H1 (cell line): ENCODE measurements around the gene PMEPA1. TPM values are rescaled to one million over a fixed set of nuclear protein-coding genes. Genes with fewer than 3 reads are reported as not detected.

Source experiments
- CTCF ChIA-PET: fragments of 300-600 bp; sonication (Branson Sonifier 250); formaldehyde crosslinking; loops from one replicate; lab custom pipeline; 2021; ENCODE audit not compliant: partially characterized antibody; lab: Charles Lee
- POLR2A ChIA-PET: fragments of 300-600 bp; sonication (Branson Sonifier 250); formaldehyde crosslinking; loops from one replicate; lab custom pipeline; 2021; ENCODE audit warnings: inconsistent platforms; ENCODE audit not compliant: partially characterized antibody; lab: Charles Lee
- DNase-seq, 2 experiments: peaks; one replicate each; pipeline versions ENCODE4 v3.0.0 to v3.0.0-alpha.2; 2010 to 2022; ENCODE audit warnings: low spot score in 2 of 2, low read depth in 1 of 2, mixed read lengths in 1 of 2
- FAIRE-seq: peaks from 2 replicates; lab custom pipeline; 2011; peaks lifted over from hg19 to GRCh38; lab: Jason Lieb, UNC
- H2AFZ ChIP-seq: 2 replicates; pipeline ENCODE4 v1.8.1; 2012; ENCODE audit warnings: low read length, inconsistent platforms
- H2AK5ac ChIP-seq: 2 replicates; pipeline ENCODE4 v1.6.1; 2013; ENCODE audit warnings: low read depth, low read length
- H2BK120ac ChIP-seq: replicated peaks from 2 replicates; pipeline ENCODE3; 2013; ENCODE audit warnings: low read depth, low read length, inconsistent platforms
- H2BK12ac ChIP-seq: 2 replicates; pipeline ENCODE4 v1.6.1; 2013; ENCODE audit warnings: low read depth, low read length
- H2BK15ac ChIP-seq: 2 replicates; pipeline ENCODE4 v1.6.1; 2013; ENCODE audit warnings: low read length
- H2BK20ac ChIP-seq: 2 replicates; pipeline ENCODE4 v1.6.1; 2013; ENCODE audit warnings: low read length
- H2BK5ac ChIP-seq: 2 replicates; pipeline ENCODE4 v1.6.1; 2013; ENCODE audit warnings: low read depth, low read length
- H3K14ac ChIP-seq: 2 replicates; pipeline ENCODE4 v1.6.1; 2013; ENCODE audit warnings: inconsistent platforms; ENCODE audit not compliant: insufficient read length
- H3K18ac ChIP-seq: 2 replicates; pipeline ENCODE4 v1.6.1; 2013; ENCODE audit warnings: low read length; ENCODE audit errors: extremely low read depth
- H3K23ac ChIP-seq: 2 replicates; pipeline ENCODE4 v1.6.1; 2013; ENCODE audit warnings: inconsistent platforms; ENCODE audit not compliant: insufficient read length
- H3K23me2 ChIP-seq: 2 replicates; pipeline ENCODE4 v1.6.1; 2013; ENCODE audit warnings: low read depth, low read length
- H3K27ac ChIP-seq: 2 replicates; pipeline ENCODE4 v1.6.1; 2011; ENCODE audit warnings: low read depth, low read length, inconsistent platforms
- H3K27me3 ChIP-seq, 4 experiments: replicated peaks in 1 of 4; 1 replicate in 1 of 4; 2 replicates in 3 of 4; pipeline versions ENCODE4 v1.6.1 to v1.8.1; 2011 to 2013; ENCODE audit warnings: low read length in 3 of 4, mild to moderate bottlenecking in 3 of 4, inconsistent platforms in 2 of 4, mixed read lengths in 2 of 4, moderate library complexity in 1 of 4; ENCODE audit not compliant: control insufficient read depth in 3 of 4, insufficient read depth in 3 of 4; ENCODE audit errors: extremely low read depth in 1 of 4
- H3K36me3 ChIP-seq, 4 experiments: 2 replicates each; pipeline versions ENCODE4 v1.6.1 to v1.8.1; 2011 to 2013; ENCODE audit warnings: mild to moderate bottlenecking in 4 of 4, low read length in 3 of 4, moderate library complexity in 2 of 4, control low read depth in 1 of 4, inconsistent platforms in 1 of 4; ENCODE audit not compliant: insufficient read depth in 4 of 4, control insufficient read depth in 2 of 4
- H3K4ac ChIP-seq: replicated peaks from 2 replicates; pipeline ENCODE3; 2013; ENCODE audit warnings: low read length, low read depth, mixed read lengths, inconsistent platforms; ENCODE audit not compliant: insufficient read length
- H3K4me1 ChIP-seq, 4 experiments: replicated peaks in 1 of 4; 1 replicate in 1 of 4; 2 replicates in 3 of 4; pipeline versions ENCODE4 v1.6.1 to v1.8.1; 2011 to 2013; ENCODE audit warnings: low read length in 3 of 4, inconsistent platforms in 2 of 4, mixed read lengths in 1 of 4; ENCODE audit not compliant: insufficient read depth in 4 of 4, control insufficient read depth in 3 of 4
- H3K4me2 ChIP-seq, 2 experiments: 2 replicates each; pipeline versions ENCODE4 v1.6.1 to v1.8.1; 2011 to 2013; ENCODE audit warnings: low read depth in 2 of 2, low read length in 2 of 2, control low read depth in 1 of 2, inconsistent platforms in 1 of 2, mild to moderate bottlenecking in 1 of 2; ENCODE audit not compliant: insufficient read depth in 1 of 2
- H3K4me3 ChIP-seq, 4 experiments: fragments of 200-600, 300-600 bp in 1 of 4; sonication (generic), shearing (Covaris generic), sonication (Bioruptor Twin) in 1 of 4; 2 replicates each; pipeline versions ENCODE4 v1.5.1 to v1.8.1; 2011 to 2016; ENCODE audit warnings: low read length in 4 of 4, low read depth in 3 of 4, control low read depth in 2 of 4, inconsistent platforms in 2 of 4, mild to moderate bottlenecking in 2 of 4, mixed read lengths in 1 of 4, moderate library complexity in 1 of 4; ENCODE audit not compliant: insufficient read depth in 2 of 4; ENCODE audit errors: extremely low read depth in 1 of 4
- H3K56ac ChIP-seq: replicated peaks from 2 replicates; pipeline ENCODE3; 2013; ENCODE audit warnings: low read depth, mild to moderate bottlenecking, mixed read lengths, low read length, inconsistent platforms; ENCODE audit not compliant: insufficient read length
- H3K79me1 ChIP-seq: 2 replicates; pipeline ENCODE4 v1.6.1; 2013; ENCODE audit warnings: low read depth, low read length, control low read depth
- H3K79me2 ChIP-seq, 2 experiments: 2 replicates each; pipeline versions ENCODE4 v1.6.1 to v1.8.1; 2012 to 2013; ENCODE audit warnings: low read length in 2 of 2, mild to moderate bottlenecking in 2 of 2, inconsistent platforms in 1 of 2; ENCODE audit not compliant: insufficient read depth in 2 of 2, control insufficient read depth in 1 of 2
- H3K9ac ChIP-seq, 4 experiments: replicated peaks in 1 of 4; 1 replicate in 1 of 4; 2 replicates in 3 of 4; pipeline versions ENCODE4 v1.6.1 to v1.8.1; 2011 to 2013; ENCODE audit warnings: low read depth in 3 of 4, low read length in 3 of 4, control low read depth in 2 of 4, mild to moderate bottlenecking in 2 of 4, moderate library complexity in 2 of 4, inconsistent platforms in 1 of 4; ENCODE audit errors: extremely low read depth in 1 of 4
- H3K9me3 ChIP-seq, 2 experiments: 2 replicates each; pipeline versions ENCODE4 v1.6.1 to v1.8.1; 2012 to 2013; ENCODE audit warnings: mild to moderate bottlenecking in 2 of 2, moderate library complexity in 2 of 2, control low read depth in 1 of 2, inconsistent platforms in 1 of 2, low read depth in 1 of 2, low read length in 1 of 2, mixed read lengths in 1 of 2; ENCODE audit not compliant: insufficient read depth in 2 of 2
- H4K20me1 ChIP-seq, 2 experiments: replicated peaks in 1 of 2; 2 replicates each; pipeline versions ENCODE3 to v1.8.1; 2011 to 2013; ENCODE audit warnings: inconsistent platforms in 2 of 2, low read length in 2 of 2, mild to moderate bottlenecking in 1 of 2; ENCODE audit not compliant: insufficient read depth in 2 of 2, control insufficient read depth in 1 of 2
- H4K5ac ChIP-seq: 2 replicates; pipeline ENCODE4 v1.6.1; 2013; ENCODE audit warnings: low read length, low read depth, mixed read lengths, inconsistent platforms; ENCODE audit not compliant: insufficient read length
- H4K8ac ChIP-seq: 2 replicates; pipeline ENCODE4 v1.8.0; 2013; ENCODE audit warnings: mild to moderate bottlenecking, moderate library complexity, low read length, inconsistent platforms; ENCODE audit not compliant: insufficient read depth; ENCODE audit errors: extremely low read depth
- H4K91ac ChIP-seq: replicated peaks from 2 replicates; pipeline ENCODE3; 2013; ENCODE audit warnings: low read length, mixed read lengths, inconsistent platforms; ENCODE audit not compliant: insufficient read length
- ATF3 ChIP-seq: IDR thresholded peaks from 2 replicates; pipeline ENCODE4 v1.6.1; 2011; ENCODE audit warnings: low read depth, mild to moderate bottlenecking, low read length; ENCODE audit not compliant: insufficient read depth
- CBX5 ChIP-seq: fragments of 300-800, 300-1000 bp; sonication (generic); IDR thresholded peaks from 2 replicates; pipeline ENCODE4 v1.7.1; 2016; ENCODE audit warnings: antibody characterized with exemption, low read length, low read depth
- CREB1 ChIP-seq: IDR thresholded peaks from 2 replicates; pipeline ENCODE4 v1.6.1; 2012; ENCODE audit warnings: inconsistent platforms
- EGR1 ChIP-seq: IDR thresholded peaks from 2 replicates; pipeline ENCODE4 v1.6.1; 2011; ENCODE audit warnings: low read depth, low read length, borderline replicate concordance
- JUND ChIP-seq: IDR thresholded peaks from 2 replicates; pipeline ENCODE4 v1.6.1; 2011; ENCODE audit warnings: mild to moderate bottlenecking, improper control_type of control experiment, low read length
- MAFK ChIP-seq: IDR thresholded peaks from 2 replicates; pipeline ENCODE4 v1.6.1; 2012; ENCODE audit warnings: low read depth, mild to moderate bottlenecking, improper control_type of control experiment, low read length
- POU5F1 ChIP-seq: IDR thresholded peaks from 2 replicates; pipeline ENCODE4 v1.6.1; 2011; ENCODE audit warnings: low read depth, mild to moderate bottlenecking, low read length, moderate library complexity
- SP2 ChIP-seq: IDR thresholded peaks from 2 replicates; pipeline ENCODE4 v1.6.1; 2012; ENCODE audit warnings: mild to moderate bottlenecking, low read length, inconsistent platforms
- SUZ12 ChIP-seq: fragments of 200-600 bp; sonication (generic); IDR thresholded peaks from 2 replicates; pipeline ENCODE4 v1.6.1; 2012; ENCODE audit warnings: mild to moderate bottlenecking, inconsistent platforms, low read length, moderate library complexity, mixed read lengths
- TBP ChIP-seq: IDR thresholded peaks from 2 replicates; pipeline ENCODE4 v1.6.1; 2011; ENCODE audit warnings: low read depth, low read length, improper control_type of control experiment
- ZNF274 ChIP-seq: IDR thresholded peaks from 2 replicates; pipeline ENCODE4 v1.7.0; 2012; ENCODE audit warnings: low read length, borderline replicate concordance; ENCODE audit errors: extremely low read depth
- WGBS, 2 experiments: shearing (Covaris generic) in 1 of 2; methylation state at CpG; one replicate each; pipeline versions ENCODE4 v1.1.6 to v1.1.7; 2013 to 2015; ENCODE audit warnings: low lambda C conversion rate in 2 of 2, mixed read lengths in 2 of 2, inconsistent platforms in 1 of 2, low coverage in 1 of 2, missing lambda C conversion rate in 1 of 2; ENCODE audit not compliant: insufficient replicate concordance in 2 of 2, insufficient coverage in 1 of 2, insufficient read length in 1 of 2; ENCODE audit errors: extremely low coverage in 1 of 2, missing lambda C conversion rate in 1 of 2; 5-methylcytosine and 5-hydroxymethylcytosine counted together
- polyA plus RNA-seq, 7 experiments: library from polyadenylated mRNA; depleted of rRNA in 3 of 7; stranded (reverse) in 5 of 7; unstranded in 2 of 7; fragments of >200 nt in 5 of 7; fragments of 200-250 nt in 2 of 7; gene quantifications; 1 replicate in 5 of 7; 2 replicates in 1 of 7; 4 replicates in 1 of 7; pipeline versions ENCODE4 v1.2.1 to v1.2.3, GENCODE V29; 2011 to 2013; ENCODE audit warnings: missing spikeins in 2 of 7, mixed read lengths in 2 of 7
- total RNA-seq: library from RNA; stranded (reverse); fragmentation: NEBNext Ultra II Directional; extraction: Animal tissue kit (Norgen Biotek cat#: 25700); gene quantifications from 2 replicates; pipeline ENCODE4 v1.2.1, GENCODE V29; 2021

Gene PMEPA1
- total and polyA plus RNA-seq, 2 of the 8 experiments (the other 6 are each of a cell fraction or from before 2014, with no cell fraction given), result 12.7 to 20.5 TPM

GRCh38 chr20:57715268-57715904 lies 5.6 kb upstream of the PMEPA1 start:
- Histone ChIP-seq H3K23me2 (peaks cover 4% of the 10 kb centered on the region; the same call in 1 of the 2 replicates), H3K4me2 (no peak overlapping the region), H3K4me1 (peaks cover 0 to 10% (median 4%) of the 10 kb centered on the region in 4 experiments; a peak in 5 of 7 replicates), H3K9ac (no peak overlapping the region), H4K20me1 (peaks cover 0 to 1% of the 10 kb centered on the region in 2 experiments), H3K27ac (no peak overlapping the region), H3K79me1 (no peaks in the 10 kb centered on the region), H3K56ac (no peak overlapping the region), H3K18ac (no peak overlapping the region), H2AFZ (no peak overlapping the region), H2AK5ac (0 out of 2 replicates have a peak overlapping the region, but pooled peaks have one; percentile 82), H3K4ac (no peak overlapping the region), H3K9me3 (no peaks in the 10 kb centered on the region), H2BK15ac (peak overlapping the region; percentile 65; the same call in 1 of the 2 replicates), H3K14ac (no peak overlapping the region), H2BK5ac (peak overlapping the region; percentile 78; the same call in 1 of the 2 replicates), H2BK120ac (no peak overlapping the region), H3K23ac (no peak overlapping the region), H3K4me3 (no peak overlapping the region), H4K8ac (no peak overlapping the region), H4K5ac (no peak overlapping the region), H2BK12ac (0 out of 2 replicates have a peak overlapping the region, but pooled peaks have one; percentile 50), H4K91ac (peak overlapping the region; percentile 29), H3K79me2 (no peaks in the 10 kb centered on the region), H3K36me3 (no peaks in the 10 kb centered on the region), H3K27me3 (peaks cover 0 to 11% (median 7%) of the 10 kb centered on the region in 4 experiments; a peak in 4 of 7 replicates), H2BK20ac (no peak overlapping the region)
- CTCF ChIA-PET, result interaction anchor here (0.9 to 1.2 kb wide), 2 partner anchors 56 to 135 kb away, joined by 3 to 4 read pairs; no protein-coding TSS in a partner anchor
- POLR2A ChIA-PET, result interaction anchor here (1.3 kb wide), 1 partner anchor 16 kb away, joined by 4 read pairs; no protein-coding TSS in a partner anchor
- no peak for FAIRE-seq
- no peak for DNase-seq
- WGBS, 2 experiments, result 91% methylated on average over 15 of the region's 15 CpGs; no CpG with 5 or more reads in 1 of the 2 experiments
- no peak for TF ChIP-seq CREB1
- no peak for TF ChIP-seq ZNF274
- TF ChIP-seq POU5F1, result no peak
- TF ChIP-seq JUND, result no peak
- no peak for TF ChIP-seq CBX5
- no peak for TF ChIP-seq SUZ12
- no peak for TF ChIP-seq TBP
- no peak for TF ChIP-seq EGR1
- no peak for TF ChIP-seq MAFK
- no peak for TF ChIP-seq SP2
- no peak for TF ChIP-seq ATF3
